Parathyroid adenoma (tissue), 2 donors: ENCODE data around the gene CPSF7.

ENCODE experiments used
- H2AFZ ChIP-seq: fragments of 300-600 bp; sonication (generic); one replicate; pipeline ENCODE4 v1.7.0; 2017; ENCODE audit warnings: antibody characterized with exemption, mild to moderate bottlenecking
- H3K27ac ChIP-seq: fragments of 300-600 bp; sonication (generic); one replicate; pipeline ENCODE4 v1.7.0; 2017
- H3K27me3 ChIP-seq: fragments of 300-600 bp; sonication (generic); one replicate; pipeline ENCODE4 v1.7.0; 2017; ENCODE audit warnings: low read length; ENCODE audit not compliant: control insufficient read depth, insufficient read depth
- H3K36me3 ChIP-seq: fragments of 300-600 bp; sonication (generic); one replicate; pipeline ENCODE4 v1.7.0; 2017; ENCODE audit warnings: low read length; ENCODE audit not compliant: control insufficient read depth, insufficient read depth
- H3K4me1 ChIP-seq: fragments of 300-600 bp; sonication (generic); one replicate; pipeline ENCODE4 v1.7.0; 2017; ENCODE audit warnings: control low read depth
- H3K4me2 ChIP-seq: fragments of 300-600 bp; sonication (generic); one replicate; pipeline ENCODE4 v1.7.0; 2017; ENCODE audit warnings: low read length
- H3K4me3 ChIP-seq: fragments of 300-600 bp; sonication (generic); one replicate; pipeline ENCODE4 v1.7.0; 2017; ENCODE audit warnings: low read depth, low read length
- H3K79me2 ChIP-seq: fragments of 300-600 bp; sonication (generic); one replicate; pipeline ENCODE4 v1.7.0; 2017; ENCODE audit warnings: control low read depth
- H3K9ac ChIP-seq: fragments of 300-600 bp; sonication (generic); one replicate; pipeline ENCODE4 v1.7.0; 2017; ENCODE audit warnings: mild to moderate bottlenecking
- H3K9me3 ChIP-seq: fragments of 300-600 bp; sonication (generic); one replicate; pipeline ENCODE4 v1.7.0; 2017; ENCODE audit warnings: low read length; ENCODE audit not compliant: control insufficient read depth
- TF ChIP-seq, protein P1 (sequence below): fragments of 300-600 bp; sonication (generic); IDR thresholded peaks from one replicate; pipeline ENCODE4 v1.7.0; 2017; ENCODE audit warnings: antibody characterized with exemption, mild to moderate bottlenecking
- donor health status: primary hyperparathyroidism.

Gene CPSF7

GRCh38 chr11:61406991-61407728 lies 22.6 kb downstream of the CPSF7 start:
- no peak overlapping the region for H3K27ac ChIP-seq

GRCh38 chr11:61406067-61406466 lies 23.7 kb downstream of the CPSF7 start:
- Histone ChIP-seq H3K4me3 (no peak overlapping the region), H3K79me2 (no peaks in the 10 kb centered on the region), H3K27ac (no peak overlapping the region), H3K36me3 (no peaks in the 10 kb centered on the region), H3K27me3 (no peaks in the 10 kb centered on the region), H3K4me1 (no peaks in the 10 kb centered on the region), H3K9ac (no peak overlapping the region), H3K9me3 (no peaks in the 10 kb centered on the region), H3K4me2 (no peak overlapping the region), H2AFZ (no peak overlapping the region)
- TF ChIP-seq, protein P1, sequence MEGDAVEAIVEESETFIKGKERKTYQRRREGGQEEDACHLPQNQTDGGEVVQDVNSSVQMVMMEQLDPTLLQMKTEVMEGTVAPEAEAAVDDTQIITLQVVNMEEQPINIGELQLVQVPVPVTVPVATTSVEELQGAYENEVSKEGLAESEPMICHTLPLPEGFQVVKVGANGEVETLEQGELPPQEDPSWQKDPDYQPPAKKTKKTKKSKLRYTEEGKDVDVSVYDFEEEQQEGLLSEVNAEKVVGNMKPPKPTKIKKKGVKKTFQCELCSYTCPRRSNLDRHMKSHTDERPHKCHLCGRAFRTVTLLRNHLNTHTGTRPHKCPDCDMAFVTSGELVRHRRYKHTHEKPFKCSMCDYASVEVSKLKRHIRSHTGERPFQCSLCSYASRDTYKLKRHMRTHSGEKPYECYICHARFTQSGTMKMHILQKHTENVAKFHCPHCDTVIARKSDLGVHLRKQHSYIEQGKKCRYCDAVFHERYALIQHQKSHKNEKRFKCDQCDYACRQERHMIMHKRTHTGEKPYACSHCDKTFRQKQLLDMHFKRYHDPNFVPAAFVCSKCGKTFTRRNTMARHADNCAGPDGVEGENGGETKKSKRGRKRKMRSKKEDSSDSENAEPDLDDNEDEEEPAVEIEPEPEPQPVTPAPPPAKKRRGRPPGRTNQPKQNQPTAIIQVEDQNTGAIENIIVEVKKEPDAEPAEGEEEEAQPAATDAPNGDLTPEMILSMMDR, result no peak

More at GRCh38 chr11:61406991-61407728, 22.6 kb downstream of the CPSF7 start:
- H2AFZ ChIP-seq, result no peak overlapping the region
- H3K4me2 ChIP-seq, result no peak overlapping the region
- H3K36me3 ChIP-seq, result no peaks in the 10 kb centered on the region
- no peak overlapping the region for H3K4me3 ChIP-seq
- no peak overlapping the region for H3K9ac ChIP-seq
- no peaks in the 10 kb centered on the region for H3K9me3 ChIP-seq
- TF ChIP-seq, protein P1, result no peak
- no peaks in the 10 kb centered on the region for H3K27me3 ChIP-seq
- H3K4me1 ChIP-seq, result no peaks in the 10 kb centered on the region
- H3K79me2 ChIP-seq, result no peaks in the 10 kb centered on the region

GRCh38 chr11:61404641-61405040 lies 25.1 kb downstream of the CPSF7 start:
- H3K79me2 ChIP-seq, result no peaks in the 10 kb centered on the region
- H2AFZ ChIP-seq, result no peak overlapping the region
- H3K4me1 ChIP-seq, result no peaks in the 10 kb centered on the region
- TF ChIP-seq, protein P1, result no peak
- no peak overlapping the region for H3K9ac ChIP-seq
- no peak overlapping the region for H3K4me2 ChIP-seq
- H3K27ac ChIP-seq, result no peak overlapping the region
- no peaks in the 10 kb centered on the region for H3K9me3 ChIP-seq
- no peaks in the 10 kb centered on the region for H3K36me3 ChIP-seq
- no peaks in the 10 kb centered on the region for H3K27me3 ChIP-seq
- H3K4me3 ChIP-seq, result no peak overlapping the region

DNA sequence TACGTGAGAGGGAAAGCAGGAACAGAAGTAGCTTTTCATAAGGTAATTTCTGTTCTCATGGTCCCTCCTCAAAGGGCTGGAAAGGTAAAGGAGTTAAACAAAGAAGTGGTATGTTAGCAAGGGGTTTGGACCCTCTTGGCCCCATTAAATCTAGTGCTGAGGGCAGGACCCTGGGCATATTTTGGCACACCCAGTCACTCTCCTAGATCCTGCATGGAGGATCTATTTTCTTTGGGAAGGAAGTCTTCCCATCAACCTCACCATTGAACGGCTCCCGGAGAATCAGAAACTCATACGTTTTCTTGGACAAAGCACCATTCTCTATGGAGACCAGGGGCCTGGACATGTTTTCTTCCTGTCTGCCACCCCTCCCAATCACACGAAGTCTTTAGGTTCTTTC lies 25.7 kb downstream of the CPSF7 start:
- Histone ChIP-seq H3K79me2 (no peaks in the 10 kb centered on the region), H3K36me3 (no peaks in the 10 kb centered on the region), H2AFZ (no peak overlapping the region), H3K27ac (no peak overlapping the region), H3K4me3 (no peak overlapping the region), H3K9me3 (no peaks in the 10 kb centered on the region), H3K9ac (no peak overlapping the region), H3K27me3 (no peaks in the 10 kb centered on the region), H3K4me2 (no peak overlapping the region), H3K4me1 (no peaks in the 10 kb centered on the region)
- TF ChIP-seq, protein P1, result no peak

DNA sequence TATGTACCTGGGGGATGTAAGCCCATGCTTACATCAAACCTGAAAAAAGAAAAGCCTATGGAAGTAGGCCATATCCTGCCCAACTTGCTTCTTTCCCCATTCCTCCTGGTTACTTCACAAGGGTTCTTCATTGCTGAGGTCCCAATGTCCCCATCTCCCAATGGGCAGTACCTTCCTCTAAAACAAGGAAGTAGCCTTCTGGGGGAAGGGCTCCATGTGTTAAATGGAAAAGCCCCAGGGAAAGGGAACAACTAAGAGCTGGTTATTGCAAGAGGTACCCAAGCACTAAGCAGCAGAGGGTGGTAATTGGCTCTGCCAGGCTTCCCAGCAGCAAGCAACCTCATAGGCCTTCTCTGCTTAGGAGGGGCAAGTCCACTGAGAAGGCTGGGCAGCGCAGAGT lies 26.1 kb downstream of the CPSF7 start:
- Histone ChIP-seq H3K27me3 (no peaks in the 10 kb centered on the region), H2AFZ (no peak overlapping the region), H3K27ac (no peak overlapping the region), H3K4me2 (no peak overlapping the region), H3K36me3 (no peaks in the 10 kb centered on the region), H3K4me3 (no peak overlapping the region), H3K79me2 (no peaks in the 10 kb centered on the region), H3K9ac (no peak overlapping the region), H3K4me1 (no peaks in the 10 kb centered on the region), H3K9me3 (no peaks in the 10 kb centered on the region)
- TF ChIP-seq, protein P1, result no peak
